Measurements from ENCODE around the gene WDR45. TPM values are rescaled to one million over a fixed set of nuclear protein-coding genes. Genes with fewer than 3 reads are reported as not detected.
A peak's percentile ranks its signal among the peaks of the same experiment; 100 is the strongest.

Gene WDR45
- total RNA-seq, 1 experiment from 2014 or later = 31.8 TPM

DNA sequence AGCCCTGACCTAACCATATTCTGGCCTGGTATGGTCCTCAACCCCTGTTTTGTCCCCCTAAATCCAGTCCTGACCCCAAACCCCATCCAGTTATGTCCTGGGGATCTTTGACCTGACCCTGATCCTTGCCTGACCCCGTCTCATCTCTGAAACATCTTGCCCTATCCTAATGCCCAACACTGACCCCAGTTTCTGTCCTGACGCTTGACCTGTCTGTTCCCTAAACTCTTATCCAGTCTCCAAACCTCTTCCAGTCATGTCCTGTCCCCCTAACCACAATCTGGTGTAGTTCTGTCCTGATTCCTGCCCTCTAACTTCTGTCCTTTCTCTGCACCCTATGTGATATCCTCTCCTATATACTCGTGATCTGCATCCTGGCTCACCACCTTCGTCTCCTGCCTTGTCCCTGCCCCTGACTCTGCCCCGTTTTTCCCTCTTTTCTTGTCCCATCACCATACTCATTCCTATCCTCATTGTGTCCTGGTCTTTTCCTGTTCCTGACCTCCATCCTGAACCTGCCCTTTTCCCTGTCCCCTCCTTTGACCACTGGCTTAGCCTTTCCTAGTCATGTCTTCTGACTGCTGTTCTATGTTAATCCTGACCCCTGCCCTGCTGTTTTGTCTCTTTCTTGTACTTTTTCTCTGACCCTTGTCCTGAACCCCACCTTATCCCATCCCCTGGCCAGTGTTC lies 25.5 kb downstream of the WDR45 start:
- no peak for TF ChIP-seq EZH2 (IDR thresholded peaks at IDR 0.05; ENCODE audit: borderline replicate concordance, low read depth, low read length, poor library complexity, severe bottlenecking)
- TF ChIP-seq, protein P1, sequence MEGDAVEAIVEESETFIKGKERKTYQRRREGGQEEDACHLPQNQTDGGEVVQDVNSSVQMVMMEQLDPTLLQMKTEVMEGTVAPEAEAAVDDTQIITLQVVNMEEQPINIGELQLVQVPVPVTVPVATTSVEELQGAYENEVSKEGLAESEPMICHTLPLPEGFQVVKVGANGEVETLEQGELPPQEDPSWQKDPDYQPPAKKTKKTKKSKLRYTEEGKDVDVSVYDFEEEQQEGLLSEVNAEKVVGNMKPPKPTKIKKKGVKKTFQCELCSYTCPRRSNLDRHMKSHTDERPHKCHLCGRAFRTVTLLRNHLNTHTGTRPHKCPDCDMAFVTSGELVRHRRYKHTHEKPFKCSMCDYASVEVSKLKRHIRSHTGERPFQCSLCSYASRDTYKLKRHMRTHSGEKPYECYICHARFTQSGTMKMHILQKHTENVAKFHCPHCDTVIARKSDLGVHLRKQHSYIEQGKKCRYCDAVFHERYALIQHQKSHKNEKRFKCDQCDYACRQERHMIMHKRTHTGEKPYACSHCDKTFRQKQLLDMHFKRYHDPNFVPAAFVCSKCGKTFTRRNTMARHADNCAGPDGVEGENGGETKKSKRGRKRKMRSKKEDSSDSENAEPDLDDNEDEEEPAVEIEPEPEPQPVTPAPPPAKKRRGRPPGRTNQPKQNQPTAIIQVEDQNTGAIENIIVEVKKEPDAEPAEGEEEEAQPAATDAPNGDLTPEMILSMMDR (conservative IDR thresholded peaks at IDR 0.05; ENCODE audit: low read depth, low read length) = no peak
- no peak for DNase-seq (ENCODE audit: low spot score)
- Histone ChIP-seq H3K36me3 (ENCODE audit: insufficient read depth, low read length, poor library complexity, severe bottlenecking) (no peaks in the 10 kb centered on the region), H3K4me3 (ENCODE audit: low read depth, low read length, poor library complexity, severe bottlenecking) (peak overlapping the region; percentile 66), H3K4me1 (ENCODE audit: insufficient read depth, low read length, poor library complexity, severe bottlenecking) (no peaks in the 10 kb centered on the region), H3K27me3 (replicated peaks; ENCODE audit: insufficient read depth, low read depth, low read length, poor library complexity) (no peaks in the 10 kb centered on the region), H3K9me3 (ENCODE audit: low read depth, low read length, poor library complexity, severe bottlenecking) (no peaks in the 10 kb centered on the region), H3K27ac (ENCODE audit: low read depth, low read length, poor library complexity, severe bottlenecking) (peak overlapping the region; percentile 83)
- intact Hi-C loops (cut with micrococcal nuclease; ENCODE audit: unreplicated experiment) = no loop called here
- ChIA-PET CTCF (no interaction called here), POLR2A (ENCODE audit: low non-redundant PET) (no interaction called here)
- BruUV-seq (replicated peaks) = no TSS peak

DNA sequence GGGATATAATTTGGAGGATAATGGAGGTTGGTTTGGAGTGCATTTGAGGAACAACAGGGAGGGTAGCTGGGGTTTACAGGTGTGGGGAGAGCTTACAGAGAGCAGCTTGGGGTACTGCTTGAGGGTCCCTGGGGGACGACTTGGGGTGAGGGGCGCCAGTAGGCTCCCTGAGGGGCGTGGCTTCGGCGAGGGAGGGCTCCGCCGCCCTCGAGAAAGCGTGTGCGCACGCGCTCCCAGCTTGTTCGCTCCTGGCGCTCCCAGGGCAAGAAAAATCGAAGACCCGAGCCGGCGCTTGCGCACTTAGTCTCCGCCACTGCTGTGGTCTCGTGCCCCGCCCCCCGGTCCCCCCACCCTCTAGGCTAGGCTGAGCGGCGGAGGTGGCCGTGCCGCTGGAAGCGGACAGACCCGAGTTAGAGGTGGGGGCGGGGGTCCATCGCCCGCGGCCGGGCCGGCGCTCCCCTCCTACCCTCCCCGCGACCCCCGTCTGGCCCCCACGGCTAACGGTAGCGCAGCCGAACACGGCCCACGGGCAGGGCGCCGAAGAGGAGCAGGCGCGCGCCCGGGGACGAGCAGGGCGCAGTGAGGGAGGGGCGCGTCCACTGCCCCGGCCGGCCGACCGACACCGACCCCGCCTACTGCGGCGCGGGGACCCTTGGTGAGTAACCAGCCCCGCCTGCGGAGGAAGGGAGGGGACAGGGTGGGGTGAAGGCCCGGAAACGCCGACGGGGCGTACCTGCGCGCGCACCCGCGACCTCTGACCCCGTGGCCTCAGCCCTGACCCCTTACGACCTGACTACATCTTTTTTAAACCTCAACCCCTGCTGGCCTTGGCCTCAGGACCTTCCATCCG lies 26.2 kb downstream of the WDR45 start:
- CTCF ChIA-PET = no interaction called here
- intact Hi-C loops (cut with micrococcal nuclease; ENCODE audit: unreplicated experiment) = no loop called here
- peak overlapping the region; percentile 83 for H3K27ac ChIP-seq (ENCODE audit: low read depth, low read length, poor library complexity, severe bottlenecking)

DNA sequence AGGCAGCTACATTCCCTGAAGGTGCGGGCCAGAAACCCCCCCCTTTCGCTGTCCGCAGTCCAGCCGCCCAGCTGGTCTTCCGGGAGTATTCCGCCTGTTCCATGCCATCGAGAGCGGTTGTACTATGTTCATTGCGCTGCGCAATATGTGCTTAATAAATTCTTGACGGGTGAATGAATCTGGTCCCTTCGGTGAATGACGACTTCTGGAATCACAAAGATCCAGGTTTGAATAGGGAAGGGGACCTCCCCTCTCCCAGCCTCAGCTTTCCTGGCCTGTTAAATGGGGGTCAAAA lies 35.8 kb downstream of the WDR45 start:
- DNase-seq (ENCODE audit: low spot score) = no peak
- Histone ChIP-seq H3K27ac (ENCODE audit: low read depth, low read length, poor library complexity, severe bottlenecking) (peak overlapping the region; percentile 64), H3K4me1 (ENCODE audit: insufficient read depth, low read length, poor library complexity, severe bottlenecking) (peaks cover 11% of the 10 kb centered on the region), H3K36me3 (ENCODE audit: insufficient read depth, low read length, poor library complexity, severe bottlenecking) (peaks cover 6% of the 10 kb centered on the region), H3K9me3 (ENCODE audit: low read depth, low read length, poor library complexity, severe bottlenecking) (no peaks in the 10 kb centered on the region), H3K27me3 (replicated peaks; ENCODE audit: insufficient read depth, low read depth, low read length, poor library complexity) (no peaks in the 10 kb centered on the region), H3K4me3 (ENCODE audit: low read depth, low read length, poor library complexity, severe bottlenecking) (peak overlapping the region; percentile 39)
- CTCF ChIA-PET = no interaction called here
- BruUV-seq (replicated peaks) = no TSS peak
- POLR2A ChIA-PET (ENCODE audit: low non-redundant PET) = no interaction called here
- TF ChIP-seq, protein P1 (conservative IDR thresholded peaks at IDR 0.05; ENCODE audit: low read depth, low read length) = no peak
- no peak for TF ChIP-seq EZH2 (IDR thresholded peaks at IDR 0.05; ENCODE audit: borderline replicate concordance, low read depth, low read length, poor library complexity, severe bottlenecking)
- intact Hi-C loops (cut with micrococcal nuclease; ENCODE audit: unreplicated experiment) = loop anchor here (1.0 kb wide), 1 partner anchor 127 kb away; no protein-coding TSS in a partner anchor

More for the DNA sequence above, 26.2 kb downstream of the WDR45 start:
- Histone ChIP-seq H3K9me3 (ENCODE audit: low read depth, low read length, poor library complexity, severe bottlenecking) (no peaks in the 10 kb centered on the region), H3K4me3 (ENCODE audit: low read depth, low read length, poor library complexity, severe bottlenecking) (peak overlapping the region; percentile 66), H3K4me1 (ENCODE audit: insufficient read depth, low read length, poor library complexity, severe bottlenecking) (no peaks in the 10 kb centered on the region), H3K36me3 (ENCODE audit: insufficient read depth, low read length, poor library complexity, severe bottlenecking) (no peaks in the 10 kb centered on the region), H3K27me3 (replicated peaks; ENCODE audit: insufficient read depth, low read depth, low read length, poor library complexity) (no peaks in the 10 kb centered on the region)
- DNase-seq (ENCODE audit: low spot score) = peak; percentile 87
- no TSS peak for BruUV-seq (replicated peaks)
- TF ChIP-seq, protein P1 (conservative IDR thresholded peaks at IDR 0.05; ENCODE audit: low read depth, low read length) = no peak
- no peak for TF ChIP-seq EZH2 (IDR thresholded peaks at IDR 0.05; ENCODE audit: borderline replicate concordance, low read depth, low read length, poor library complexity, severe bottlenecking)
- POLR2A ChIA-PET (ENCODE audit: low non-redundant PET) = interaction anchor here (0.6 kb wide), 1 partner anchor 13 kb away, joined by 5 read pairs; no protein-coding TSS in a partner anchor
